K562 (cell line): ENCODE measurements around the gene FMN1. TPM values are rescaled to one million over a fixed set of nuclear protein-coding genes. Genes with fewer than 3 reads are reported as not detected.

Source experiments
- ATAC-seq: fragments of 200-7000 bp; cut with Tn5 transposase; 3 replicates; pipeline ENCODE4 v1.9.1; 2020; ENCODE audit warnings: moderate library complexity
- BruUV-seq: library from RNA; stranded (reverse); fragments of 400-500 nt; replicated peaks from 2 replicates; lab custom pipeline; 2021; lab: Mats Ljungman, UMichigan
- CTCF ChIA-PET: fragments of 300-600 bp; formaldehyde crosslinking; extraction: SDS; loops from one replicate; lab custom pipeline; 2021; ENCODE audit warnings: low intra/inter-chr PET ratio; lab: Yijun Ruan, JAX
- POLR2A ChIA-PET: fragments of 300-600, 350-650 bp; sonication (Branson Sonifier 250); formaldehyde crosslinking; extraction: SDS; loops from one replicate; lab custom pipeline; 2021; ENCODE audit warnings: antibody characterized with exemption, inconsistent platforms; lab: Yijun Ruan, JAX
- DNase-seq, 4 experiments: peaks; one replicate each; pipeline versions ENCODE4 v3.0.0 to v3.0.0-alpha.2; 2011 to 2018; ENCODE audit warnings: low spot score in 3 of 4, mixed read lengths in 3 of 4; ENCODE audit errors: extremely low read depth in 1 of 4
- FAIRE-seq: peaks from 2 replicates; lab custom pipeline; 2011; peaks lifted over from hg19 to GRCh38; lab: Jason Lieb, UNC
- H2AFZ ChIP-seq: 2 replicates; pipeline ENCODE4 v1.6.0; 2011; ENCODE audit warnings: low read depth, low read length, control low read depth, inconsistent platforms
- H3K27ac ChIP-seq: fragments of 200-600 bp; 3 replicates; pipeline ENCODE4 v1.8.0; 2011; ENCODE audit warnings: low read depth, mild to moderate bottlenecking, control low read depth, inconsistent platforms, low read length, moderate library complexity, mixed read lengths; ENCODE audit errors: extremely low read depth
- H3K27me3 ChIP-seq, 2 experiments: fragments of 300-600 bp in 1 of 2; 2 replicates in 1 of 2; 3 replicates in 1 of 2; pipeline versions ENCODE4 v1.6.0 to v1.8.0; 2011; ENCODE audit warnings: inconsistent platforms in 2 of 2, low read length in 2 of 2, mild to moderate bottlenecking in 1 of 2, mixed read lengths in 1 of 2, moderate library complexity in 1 of 2; ENCODE audit not compliant: control insufficient read depth in 2 of 2, insufficient read depth in 2 of 2
- H3K36me3 ChIP-seq: fragments of 300-600 bp; 3 replicates; pipeline ENCODE4 v1.8.0; 2011; ENCODE audit warnings: mild to moderate bottlenecking, low read length, inconsistent platforms; ENCODE audit not compliant: control insufficient read depth, insufficient read depth
- H3K4me1 ChIP-seq, 2 experiments: fragments of 200-600 bp in 1 of 2; replicated peaks in 1 of 2; 2 replicates in 1 of 2; 3 replicates in 1 of 2; pipeline versions ENCODE4 v1.5.1 to v1.8.0; 2011; ENCODE audit warnings: inconsistent platforms in 2 of 2, low read length in 2 of 2, mild to moderate bottlenecking in 1 of 2, mixed read lengths in 1 of 2, moderate library complexity in 1 of 2; ENCODE audit not compliant: control insufficient read depth in 2 of 2, insufficient read depth in 2 of 2
- H3K4me2 ChIP-seq: 2 replicates; pipeline ENCODE4 v1.6.1; 2011; ENCODE audit warnings: low read length, control low read depth, inconsistent platforms, mixed read lengths; ENCODE audit not compliant: insufficient read depth
- H3K4me3 ChIP-seq: fragments of 200-600 bp; sonication (generic), shearing (Covaris generic); 2 replicates; pipeline ENCODE4 v1.5.1; 2016; ENCODE audit warnings: control low read depth, inconsistent platforms
- H3K79me2 ChIP-seq: fragments of 200-600 bp; 3 replicates; pipeline ENCODE4 v1.8.0; 2011; ENCODE audit warnings: low read length, inconsistent platforms; ENCODE audit not compliant: control insufficient read depth, insufficient read depth
- H3K9ac ChIP-seq, 2 experiments: 2 replicates each; pipeline versions ENCODE4 v1.6.0 to v1.6.1; 2011; ENCODE audit warnings: low read depth in 2 of 2, low read length in 2 of 2, control low read depth in 1 of 2, inconsistent platforms in 1 of 2, mild to moderate bottlenecking in 1 of 2, mixed read lengths in 1 of 2; ENCODE audit not compliant: insufficient read depth in 1 of 2
- H3K9me1 ChIP-seq: one replicate; pipeline ENCODE4 v1.6.0; 2011; ENCODE audit warnings: inconsistent platforms, mild to moderate bottlenecking, low read length, moderate library complexity; ENCODE audit not compliant: control insufficient read depth, insufficient read depth
- H3K9me3 ChIP-seq: replicated peaks from 2 replicates; pipeline ENCODE4 v1.5.1; 2011; ENCODE audit warnings: low read depth, low read length, inconsistent platforms; ENCODE audit not compliant: control insufficient read depth, insufficient read depth
- H4K20me1 ChIP-seq: replicated peaks from 2 replicates; pipeline ENCODE4 v1.6.1; 2011; ENCODE audit warnings: low read length, inconsistent platforms, mixed read lengths; ENCODE audit not compliant: control insufficient read depth, insufficient read depth
- C11orf30 ChIP-seq: fragments of 450-650 bp; IDR thresholded peaks from 2 replicates; pipeline ENCODE4 v1.6.1; 2016; ENCODE audit warnings: low read depth, mild to moderate bottlenecking
- DEAF1 ChIP-seq: fragments of 450-650 bp; formaldehyde crosslinking; IDR thresholded peaks from 2 replicates; pipeline ENCODE4 v1.4.0; 2020; ENCODE audit warnings: mild to moderate bottlenecking, moderate library complexity
- FOXK2 ChIP-seq, 2 experiments: fragments of 450-650 bp; IDR thresholded peaks in 1 of 2; conservative IDR thresholded peaks in 1 of 2; 2 replicates each; pipeline ENCODE4 v1.6.1; 2016; ENCODE audit warnings: low read depth in 2 of 2, mild to moderate bottlenecking in 1 of 2
- HNRNPLL ChIP-seq: fragments of 200-400 bp; formaldehyde crosslinking; IDR thresholded peaks from 2 replicates; pipeline ENCODE4 v1.6.1; 2017; ENCODE audit warnings: low read length, low read depth, mild to moderate bottlenecking; ENCODE audit not compliant: poor library complexity, severe bottlenecking
- LEF1 ChIP-seq: fragments of 450-650 bp; IDR thresholded peaks from 2 replicates; pipeline ENCODE4 v1.6.1; 2016; ENCODE audit warnings: mild to moderate bottlenecking
- MAFG ChIP-seq: fragments of 450-650 bp; conservative IDR thresholded peaks from 2 replicates; pipeline ENCODE4 v1.6.1; 2016; ENCODE audit warnings: missing genetic modification characterization, missing compliant biosample characterization
- MAFK ChIP-seq: IDR thresholded peaks from 2 replicates; pipeline ENCODE4 v1.6.1; 2011; ENCODE audit warnings: low read length, improper control_type of control experiment
- MEIS2 ChIP-seq: fragments of 450-650 bp; IDR thresholded peaks from 2 replicates; pipeline ENCODE4 v1.6.1; 2014; ENCODE audit warnings: mild to moderate bottlenecking; ENCODE audit not compliant: partially characterized antibody
- NR2F6 ChIP-seq: fragments of 450-650 bp; formaldehyde crosslinking; IDR thresholded peaks from 2 replicates; pipeline ENCODE4 v1.4.0; 2020; ENCODE audit warnings: mild to moderate bottlenecking
- PBX2 ChIP-seq, 2 experiments: IDR thresholded peaks in 1 of 2; conservative IDR thresholded peaks in 1 of 2; 2 replicates each; pipeline ENCODE4 v1.6.1; 2016; ENCODE audit warnings: low read depth in 2 of 2, mild to moderate bottlenecking in 1 of 2, missing compliant biosample characterization in 1 of 2, missing genetic modification characterization in 1 of 2, moderate library complexity in 1 of 2
- PCBP1 ChIP-seq: fragments of 200-400 bp; formaldehyde crosslinking; IDR thresholded peaks from 2 replicates; pipeline ENCODE4 v1.6.1; 2018; ENCODE audit warnings: mild to moderate bottlenecking, low read depth, low read length; ENCODE audit not compliant: poor library complexity, severe bottlenecking
- RBM25 ChIP-seq: fragments of 200-400 bp; formaldehyde crosslinking; IDR thresholded peaks from 2 replicates; pipeline ENCODE4 v1.6.1; 2018; ENCODE audit warnings: low read length, low read depth, moderate library complexity; ENCODE audit not compliant: severe bottlenecking
- RNF2 ChIP-seq: sonication (generic); IDR thresholded peaks from 2 replicates; pipeline ENCODE4 v1.6.1; 2016
- ZBED1 ChIP-seq: IDR thresholded peaks from 2 replicates; pipeline ENCODE4 v1.6.1; 2014
- ZBTB26 ChIP-seq: fragments of 450-650 bp; formaldehyde crosslinking; IDR thresholded peaks from 2 replicates; pipeline ENCODE4 v1.4.0; 2022; ENCODE audit warnings: missing genetic modification characterization
- ZNF316 ChIP-seq: fragments of 450-650 bp; IDR thresholded peaks from 2 replicates; pipeline ENCODE4 v1.6.1; 2016
- ZNF695 ChIP-seq: fragments of 450-650 bp; formaldehyde crosslinking; IDR thresholded peaks from 2 replicates; pipeline ENCODE4 v1.4.0; 2020; ENCODE audit warnings: mild to moderate bottlenecking, moderate library complexity
- WGBS: fragments of 100-300 bp; shearing (Covaris generic); methylation state at CpG from one replicate; pipeline ENCODE4 v1.1.6; 2016; ENCODE audit warnings: low coverage, mixed read lengths; ENCODE audit not compliant: insufficient coverage; ENCODE audit errors: missing lambda C conversion rate; 5-methylcytosine and 5-hydroxymethylcytosine counted together
- in situ Hi-C: fragments of 300-500 bp; cut with MboI; formaldehyde crosslinking; loops from 4 replicates; pipeline ENCODE4 v1.15.0; 2018; ENCODE audit warnings: inconsistent platforms, mixed read lengths
- intact Hi-C: fragments of 100-400 bp; cut with micrococcal nuclease; formaldehyde crosslinking; loops from 2 replicates; pipeline ENCODE4 v1.14.2; 2022
- polyA plus RNA-seq, 8 experiments: library from polyadenylated mRNA; depleted of rRNA in 4 of 8; stranded (reverse) in 5 of 8; unstranded in 3 of 8; fragments of >200 nt; fragmentation: Nextera tagmentation in 2 of 8; fragmentation: Illumina TruSeq in 1 of 8; extraction: Ambion mirVana in 2 of 8; extraction: Trizol in 1 of 8; gene quantifications; 2 replicates each; pipeline versions ENCODE4 v1.2.1 to v1.2.3, GENCODE V29; 2011 to 2014; ENCODE audit warnings: inconsistent platforms in 1 of 8, missing spikeins in 1 of 8
- total RNA-seq, 7 experiments: library from RNA; depleted of rRNA in 6 of 7; stranded (reverse); fragments of >200 nt in 6 of 7; fragmentation: Illumina TruSeq in 2 of 7; extraction: Trizol in 2 of 7; gene quantifications; 2 replicates each; pipeline versions ENCODE4 v1.2.1 to v1.2.3, GENCODE V29; 2011 to 2021; ENCODE audit warnings: low replicate concordance in 1 of 7

Gene FMN1
- total and polyA plus RNA-seq, 9 of the 15 experiments (the other 6 are each of a cell fraction or from before 2014, with no cell fraction given) = 0.03 to 0.07 (median 0.04) TPM; not detected in 6

GRCh38 chr15:32879980-32880379 lies 314.5 kb downstream of the FMN1 start:
- 3% methylated on average over 6 of the region's 6 CpGs for WGBS

More at GRCh38 chr15:32879980-32880379, 314.5 kb downstream of the FMN1 start:
- H3K9ac ChIP-seq = no peak overlapping the region
- no peak overlapping the region for H2AFZ ChIP-seq
- H3K27me3 ChIP-seq = no peaks in the 10 kb centered on the region
- FAIRE-seq = no peak
- TF ChIP-seq RNF2 (no peak), MAFG (tag) (peak; percentile 71), PCBP1 (no peak), MAFK (peak; percentile 19; the same call in 1 of the 2 replicates), ZBED1 (no peak), DEAF1 (CRISPR knock-in tag) (no peak), ZNF316 (peak; percentile 44), MEIS2 (peak; percentile 13), C11orf30 (peak; percentile 46; the same call in 1 of the 2 replicates), NR2F6 (CRISPR knock-in tag) (no peak), RBM25 (no peak), FOXK2 (conservative IDR thresholded peaks at IDR 0.05 in 1 of 2, IDR thresholded peaks at IDR 0.05 in 1 of 2; ENCODE audit: low read depth in 2 of 2) (0 out of 4 replicates have a peak, but pooled peaks of 1 of the 2 experiments have one; percentile 19), HNRNPLL (no peak), PBX2 (CRISPR knock-in tag; IDR thresholded peaks at IDR 0.05; ENCODE audit: low read depth) (no peak), PBX2 (tag; conservative IDR thresholded peaks at IDR 0.05; ENCODE audit: low read depth) (peak; percentile 71), LEF1 (no peak), ZNF695 (no peak), ZBTB26 (CRISPR knock-in tag) (no peak)
- BruUV-seq = no TSS peak
- H4K20me1 ChIP-seq = no peaks in the 10 kb centered on the region
- H3K79me2 ChIP-seq = no peaks in the 10 kb centered on the region
- ChIA-PET CTCF (no interaction called here), POLR2A (interaction anchor here (0.6 kb wide), 1 partner anchor 202 kb away, joined by 3 read pairs; no protein-coding TSS in a partner anchor)
- H3K4me2 ChIP-seq = no peak overlapping the region
- H3K9me3 ChIP-seq = no peaks in the 10 kb centered on the region
- no peak overlapping the region for H3K27ac ChIP-seq
- H3K4me1 ChIP-seq = peaks cover 0 to 2% of the 10 kb centered on the region in 2 experiments; a peak in 1 of 5 replicates
- intact Hi-C loops = no loop called here
- no peaks in the 10 kb centered on the region for H3K36me3 ChIP-seq
- ATAC-seq = no peak
- DNase-seq = no peak
- no peaks in the 10 kb centered on the region for H3K9me1 ChIP-seq
- in situ Hi-C loops = no loop called here
- no peak overlapping the region for H3K4me3 ChIP-seq
